Occipital lobe (tissue), 2 donors: Measurements from ENCODE around the gene GJA5. TPM values are rescaled to one million over a fixed set of nuclear protein-coding genes. Genes with fewer than 3 reads are reported as not detected.

Experiments used
- DNase-seq: peaks from one replicate; lab custom pipeline; 2025; lab: John Stamatoyannopoulos, UW
- total RNA-seq: library from RNA; depleted of rRNA; stranded (reverse); fragments of >200 nt; gene quantifications from one replicate; pipeline ENCODE4 v1.2.3, GENCODE V29; 2014

Gene GJA5
- total RNA-seq, 1 donor from 2014 or later, result 1.4 TPM

- no peak for DNase-seq
These were observed 31.1 kb downstream of the GJA5 start for GRCh38 chr1:147729315-147729714.

DNA sequence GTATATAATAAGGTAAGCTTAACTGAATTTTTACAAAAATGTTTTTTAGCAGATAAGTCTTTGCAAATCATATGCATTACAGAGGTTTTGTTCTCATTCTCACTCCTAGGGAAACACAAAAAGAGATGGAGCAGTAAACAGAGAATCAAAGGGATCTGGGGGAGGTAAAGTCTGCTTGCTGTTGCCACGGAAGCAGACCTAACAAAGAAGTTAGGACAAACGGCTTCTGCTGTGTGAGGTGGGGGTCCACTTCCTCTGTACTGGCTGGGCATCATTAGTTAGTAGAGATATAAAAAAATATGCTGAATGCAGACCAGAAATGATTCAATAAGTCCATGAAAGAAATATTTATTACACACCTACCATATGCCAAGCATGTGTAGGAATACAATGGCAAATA is 34.2 kb downstream of the GJA5 start:
- no peak for DNase-seq

DNA sequence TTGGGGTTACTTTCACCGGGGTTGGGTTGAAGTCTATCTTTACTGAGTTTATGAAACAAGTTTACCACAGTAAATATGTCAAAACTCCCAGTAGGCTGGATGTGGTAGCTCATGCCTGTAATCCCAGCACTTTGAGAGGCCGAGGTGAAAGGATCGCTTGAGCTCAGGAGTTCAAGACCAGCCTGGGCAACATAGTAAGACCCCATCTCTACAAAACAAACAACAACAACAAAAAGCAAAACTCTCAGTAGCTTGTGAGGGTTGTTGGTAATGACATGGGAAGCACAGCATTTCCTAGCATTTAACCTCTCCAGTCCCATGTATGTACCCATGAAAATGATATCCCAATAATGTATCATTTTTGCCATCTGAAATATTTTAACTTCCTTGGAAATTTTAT is 34.7 kb downstream of the GJA5 start:
- no peak for DNase-seq

DNA sequence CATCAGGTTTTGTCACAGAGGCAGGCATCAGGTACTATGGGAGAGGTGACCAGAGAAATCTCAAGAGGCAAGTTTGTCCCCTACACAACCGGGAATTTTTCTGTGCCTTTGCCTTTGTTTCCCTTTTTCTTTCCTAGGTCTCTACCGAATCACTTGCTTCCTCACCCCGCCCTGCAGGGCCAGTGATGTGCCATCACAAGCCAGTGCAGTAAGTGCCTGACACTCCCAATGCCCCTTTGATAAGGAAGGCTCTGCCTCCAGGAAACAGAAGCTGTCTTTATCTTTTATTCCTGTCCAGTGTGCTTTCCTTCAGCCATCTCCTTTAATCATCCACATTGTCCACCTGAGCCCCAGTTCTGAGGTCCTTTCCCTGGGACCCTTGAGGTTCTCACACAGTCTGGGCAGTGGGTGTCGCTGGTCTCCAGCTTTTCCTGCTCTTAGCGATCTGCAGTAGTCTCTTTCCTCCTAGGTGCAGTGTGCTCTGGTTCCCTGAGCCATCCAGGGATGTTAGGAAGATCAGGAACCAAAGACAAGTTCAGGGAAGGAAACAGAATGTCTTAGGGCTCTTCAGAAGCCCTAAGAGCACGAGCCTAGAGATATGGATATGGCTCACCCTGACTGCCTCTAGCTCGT is 36.6 kb downstream of the GJA5 start:
- no peak for DNase-seq

DNA sequence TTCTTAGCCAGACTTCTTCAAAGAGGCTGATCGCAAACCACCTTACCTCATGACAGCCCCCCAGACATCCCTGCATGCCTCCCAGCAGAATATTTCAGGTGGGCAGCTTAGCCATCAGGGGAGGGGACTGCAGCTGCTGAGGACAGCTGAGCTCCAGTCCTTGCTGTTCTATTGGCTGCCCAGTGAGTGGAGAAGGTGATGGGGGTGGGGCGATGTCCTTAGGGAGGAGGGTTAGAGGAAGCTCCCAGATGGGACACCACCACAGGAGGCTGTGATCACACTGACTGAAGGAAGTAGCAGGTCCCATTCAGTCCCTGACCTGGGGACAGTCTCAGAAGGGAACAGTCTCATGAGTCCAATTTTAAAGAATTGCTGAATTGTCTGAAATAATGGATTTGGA is 38.3 kb downstream of the GJA5 start:
- DNase-seq, result no peak

DNA sequence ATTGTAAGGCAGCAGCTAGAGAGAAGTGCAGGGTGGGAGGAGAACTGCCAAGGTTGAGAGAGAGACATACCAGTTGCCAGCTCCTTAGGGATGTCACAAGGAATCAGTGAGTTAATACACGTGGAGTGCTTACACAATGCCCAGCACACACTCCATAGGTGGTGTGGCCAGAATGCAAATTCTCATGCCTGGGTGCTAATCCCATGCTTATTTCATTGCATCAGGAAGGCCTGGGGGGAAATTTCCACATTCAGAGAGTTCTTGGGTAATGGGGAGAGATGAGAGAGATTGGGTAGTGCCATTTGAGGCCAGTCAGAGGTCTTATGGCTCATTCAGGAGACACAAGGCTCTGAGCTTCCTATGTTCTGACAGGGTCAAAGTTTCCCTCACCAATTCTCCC is 38.7 kb downstream of the GJA5 start:
- DNase-seq, result no peak

DNA sequence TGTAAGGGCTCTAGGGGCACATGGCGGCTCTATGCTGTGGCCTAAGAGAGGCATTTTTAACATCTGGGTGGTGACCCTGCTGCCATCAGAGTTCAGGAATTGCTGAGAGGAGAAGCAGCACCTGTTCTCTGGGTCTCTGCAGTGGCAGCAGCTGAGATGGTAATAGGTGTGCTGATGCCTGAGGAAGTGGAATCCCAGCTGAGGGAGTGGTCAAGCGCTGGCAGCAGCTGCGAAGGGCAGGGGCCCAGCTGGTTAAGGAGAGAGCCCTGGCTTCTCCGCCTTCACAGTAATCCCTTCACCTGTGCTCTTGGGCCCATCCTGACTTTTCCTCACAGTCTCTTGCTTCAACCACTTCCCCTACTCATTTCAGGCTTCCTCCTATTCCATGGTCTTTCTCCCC is 39.8 kb downstream of the GJA5 start:
- no peak for DNase-seq

DNA sequence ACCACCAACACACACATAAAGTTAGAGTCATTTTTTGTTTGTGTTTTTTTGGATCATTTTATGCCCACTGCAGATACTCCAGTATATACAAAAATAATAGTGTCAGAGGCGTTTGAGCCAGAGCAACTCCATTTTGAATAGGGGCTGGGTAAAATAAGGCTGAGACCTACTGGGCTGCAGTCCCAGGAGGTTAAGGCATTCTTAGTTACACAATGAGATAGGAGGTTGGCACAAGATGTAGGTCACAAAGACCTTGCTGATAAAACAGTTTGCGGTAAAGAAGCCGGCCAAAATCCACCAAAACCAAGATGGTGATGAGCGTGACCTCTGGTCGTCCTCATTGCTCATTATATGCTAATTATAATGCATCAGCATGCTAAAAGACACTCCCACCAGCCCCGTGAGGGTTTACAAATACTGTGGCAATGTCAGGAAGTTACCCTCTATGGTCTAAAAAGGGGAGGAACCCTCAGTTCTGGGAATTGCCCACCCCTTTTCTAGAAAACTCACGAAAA is 40.6 kb downstream of the GJA5 start:
- DNase-seq, result no peak

GRCh38 chr1:147719029-147719698 is 41.2 kb downstream of the GJA5 start:
- DNase-seq, result no peak

DNA sequence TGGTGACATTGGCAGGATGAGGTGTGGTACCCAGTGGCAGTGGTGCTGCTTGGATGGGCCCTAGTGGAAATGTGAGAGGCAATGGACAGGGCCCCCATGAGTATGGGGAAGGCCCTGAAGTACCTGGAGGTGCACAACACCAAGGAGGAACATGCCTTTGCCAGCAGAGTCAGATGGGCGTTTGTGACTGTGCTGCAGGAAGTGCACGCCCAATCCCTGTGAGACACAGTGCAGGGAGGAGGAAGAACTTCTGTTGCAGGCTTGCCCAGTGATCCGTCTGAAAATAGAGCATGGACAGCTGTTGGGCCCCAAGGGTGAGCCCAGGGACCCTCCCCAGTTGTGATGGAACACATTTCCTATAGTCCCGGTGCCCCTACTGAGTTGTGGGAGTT is 42.7 kb downstream of the GJA5 start:
- DNase-seq, result no peak

- no peak for DNase-seq
These were observed 43.2 kb downstream of the GJA5 start for GRCh38 chr1:147717051-147717705.

GRCh38 chr1:147712605-147713004 is 47.8 kb downstream of the GJA5 start:
- DNase-seq, result no peak

Other genes with a start within 250 kb of the GJA5 start
- 14.7 TPM for gene BCL9, start 219.1 kb downstream of the GJA5 start, total RNA-seq
- 16.5 TPM for gene ACP6, start 90.1 kb downstream of the GJA5 start, total RNA-seq
- gene GJA8, start 142.2 kb upstream of the GJA5 start, total RNA-seq, result not detected
- 29.6 TPM for gene GPR89B, start 167.8 kb upstream of the GJA5 start, total RNA-seq